IMR-90 (cell line): Measurements from ENCODE around the gene CLRN3. TPM values are rescaled to one million over a fixed set of nuclear protein-coding genes. Genes with fewer than 3 reads are reported as not detected.

ENCODE experiments used
- ATAC-seq: fragments of 200-7000 bp; cut with Tn5 transposase; 2 replicates; pipeline ENCODE4 v1.9.1; 2020; ENCODE audit warnings: low read depth, mild to moderate bottlenecking, moderate library complexity
- BruUV-seq: library from RNA; stranded (reverse); fragments of 400-500 nt; replicated peaks from 2 replicates; lab custom pipeline; 2021; lab: Mats Ljungman, UMichigan
- CTCF ChIA-PET: fragments of 300-600 bp; formaldehyde crosslinking; extraction: SDS; loops from one replicate; lab custom pipeline; 2021; ENCODE audit warnings: antibody characterized with exemption; lab: Yijun Ruan, JAX
- POLR2A ChIA-PET: fragments of 300-600 bp; sonication (Branson Sonifier 250); formaldehyde crosslinking; loops from one replicate; lab custom pipeline; 2022; ENCODE audit warnings: antibody characterized with exemption; ENCODE audit not compliant: unreplicated experiment; lab: Charles Lee
- DNase-seq: peaks from one replicate; pipeline ENCODE4 v3.0.0; 2013
- H2AFZ ChIP-seq: replicated peaks from 2 replicates; pipeline ENCODE3; 2013; ENCODE audit warnings: low read length, mild to moderate bottlenecking; ENCODE audit not compliant: poor library complexity
- H2AK5ac ChIP-seq: 2 replicates; pipeline ENCODE4 v1.6.1; 2013; ENCODE audit warnings: low read depth, low read length, inconsistent platforms
- H2AK9ac ChIP-seq: replicated peaks from 2 replicates; pipeline ENCODE3; 2013; ENCODE audit warnings: mild to moderate bottlenecking, low read depth, low read length, moderate library complexity; ENCODE audit not compliant: poor library complexity
- H2BK120ac ChIP-seq: 2 replicates; pipeline ENCODE4 v1.6.1; 2013; ENCODE audit warnings: low read depth, low read length, inconsistent platforms
- H2BK15ac ChIP-seq: 3 replicates; pipeline ENCODE4 v1.6.1; 2013; ENCODE audit warnings: low read depth, low read length, inconsistent platforms
- H2BK20ac ChIP-seq: 2 replicates; pipeline ENCODE4 v1.6.1; 2013; ENCODE audit warnings: low read depth, mild to moderate bottlenecking, inconsistent platforms, low read length, moderate library complexity
- H2BK5ac ChIP-seq: 2 replicates; pipeline ENCODE4 v1.6.1; 2013; ENCODE audit warnings: mild to moderate bottlenecking, low read depth, low read length, inconsistent platforms; ENCODE audit not compliant: poor library complexity, severe bottlenecking
- H3K14ac ChIP-seq: replicated peaks from 2 replicates; pipeline ENCODE4 v1.6.1; 2013; ENCODE audit warnings: low read depth, low read length, inconsistent platforms
- H3K18ac ChIP-seq: 2 replicates; pipeline ENCODE4 v1.6.1; 2013; ENCODE audit warnings: low read depth, low read length, control low read depth
- H3K23ac ChIP-seq: 2 replicates; pipeline ENCODE4 v1.6.1; 2013; ENCODE audit warnings: low read depth, low read length, inconsistent platforms
- H3K27ac ChIP-seq: 2 replicates; pipeline ENCODE4 v1.5.1; 2013; ENCODE audit warnings: mild to moderate bottlenecking, control low read depth, low read length; ENCODE audit not compliant: insufficient read depth
- H3K27me3 ChIP-seq: 2 replicates; pipeline ENCODE4 v1.6.1; 2013; ENCODE audit warnings: low read length; ENCODE audit not compliant: control insufficient read depth, insufficient read depth
- H3K36me3 ChIP-seq: 2 replicates; pipeline ENCODE4 v1.6.1; 2013; ENCODE audit warnings: low read length, mixed read lengths; ENCODE audit not compliant: control insufficient read depth, insufficient read depth
- H3K4ac ChIP-seq: 2 replicates; pipeline ENCODE4 v1.6.1; 2013; ENCODE audit warnings: low read depth, low read length, inconsistent platforms
- H3K4me1 ChIP-seq: 2 replicates; pipeline ENCODE4 v1.6.1; 2013; ENCODE audit warnings: low read length, mixed read lengths; ENCODE audit not compliant: control insufficient read depth, insufficient read depth
- H3K4me2 ChIP-seq: 2 replicates; pipeline ENCODE4 v1.6.1; 2013; ENCODE audit warnings: low read depth, mild to moderate bottlenecking, control low read depth, low read length, moderate library complexity
- H3K4me3 ChIP-seq: 2 replicates; pipeline ENCODE4 v1.5.1; 2013; ENCODE audit warnings: low read depth, mild to moderate bottlenecking, control low read depth, low read length, moderate library complexity; ENCODE audit not compliant: insufficient read depth
- H3K56ac ChIP-seq: 2 replicates; pipeline ENCODE4 v1.6.1; 2013; ENCODE audit warnings: low read length, inconsistent platforms; ENCODE audit not compliant: insufficient read depth; ENCODE audit errors: extremely low read depth
- H3K79me1 ChIP-seq, 2 experiments: 2 replicates each; pipeline ENCODE4 v1.6.1; 2013; ENCODE audit warnings: low read length in 2 of 2, inconsistent platforms in 1 of 2, low read depth in 1 of 2
- H3K9ac ChIP-seq: 2 replicates; pipeline ENCODE4 v1.6.1; 2013; ENCODE audit warnings: low read depth, low read length, control low read depth
- H3K9me1 ChIP-seq: 2 replicates; pipeline ENCODE4 v1.6.1; 2013; ENCODE audit warnings: low read length, inconsistent platforms; ENCODE audit not compliant: insufficient read depth
- H3K9me3 ChIP-seq: 2 replicates; pipeline ENCODE4 v1.6.1; 2013; ENCODE audit warnings: low read length; ENCODE audit not compliant: control insufficient read depth, insufficient read depth
- H4K20me1 ChIP-seq: 2 replicates; pipeline ENCODE4 v1.6.1; 2013; ENCODE audit warnings: low read length, inconsistent platforms; ENCODE audit not compliant: insufficient read depth
- H4K5ac ChIP-seq: 2 replicates; pipeline ENCODE4 v1.6.1; 2013; ENCODE audit warnings: mild to moderate bottlenecking, low read depth, low read length, control low read depth
- H4K8ac ChIP-seq, 2 experiments: 2 replicates each; pipeline ENCODE4 v1.6.1; 2013; ENCODE audit warnings: low read depth in 2 of 2, low read length in 2 of 2, control low read depth in 1 of 2, inconsistent platforms in 1 of 2
- H4K91ac ChIP-seq: 2 replicates; pipeline ENCODE4 v1.6.1; 2013; ENCODE audit warnings: low read depth, low read length, inconsistent platforms; ENCODE audit not compliant: insufficient read depth
- BHLHE40 ChIP-seq: fragments of 150-350 bp; IDR thresholded peaks from 2 replicates; pipeline ENCODE4 v1.6.1; 2016; ENCODE audit warnings: mild to moderate bottlenecking, low read depth, low read length
- CEBPB ChIP-seq: IDR thresholded peaks from 2 replicates; pipeline ENCODE4 v1.6.1; 2012; ENCODE audit warnings: low read depth, low read length, improper control_type of control experiment
- CHD1 ChIP-seq: IDR thresholded peaks from 2 replicates; pipeline ENCODE4 v1.6.1; 2012; ENCODE audit warnings: low read depth, low read length, improper control_type of control experiment
- FOS ChIP-seq: fragments of 150-350 bp; IDR thresholded peaks from 2 replicates; pipeline ENCODE4 v1.6.1; 2016; ENCODE audit warnings: low read depth, low read length
- MAFK ChIP-seq: IDR thresholded peaks from 2 replicates; pipeline ENCODE4 v1.6.1; 2012; ENCODE audit warnings: low read depth, low read length, improper control_type of control experiment
- MAZ ChIP-seq: IDR thresholded peaks from 2 replicates; pipeline ENCODE4 v1.6.1; 2012; ENCODE audit warnings: low read depth, mild to moderate bottlenecking, low read length, improper control_type of control experiment, moderate library complexity, borderline replicate concordance
- MXI1 ChIP-seq: IDR thresholded peaks from 2 replicates; pipeline ENCODE4 v1.6.1; 2012; ENCODE audit warnings: low read depth, mild to moderate bottlenecking, low read length, moderate library complexity, borderline replicate concordance
- NFE2L2 ChIP-seq: fragments of 150-350 bp; IDR thresholded peaks from 2 replicates; pipeline ENCODE4 v1.6.1; 2016; ENCODE audit warnings: low read depth, mild to moderate bottlenecking, low read length
- POLR2A ChIP-seq: IDR thresholded peaks from 2 replicates; pipeline ENCODE4 v1.6.1; 2012; ENCODE audit warnings: mild to moderate bottlenecking, low read depth, low read length
- RAD21 ChIP-seq: IDR thresholded peaks from 2 replicates; pipeline ENCODE4 v1.6.1; 2012; ENCODE audit warnings: low read length, improper control_type of control experiment
- RCOR1 ChIP-seq: IDR thresholded peaks from 2 replicates; pipeline ENCODE4 v1.6.1; 2012; ENCODE audit warnings: mild to moderate bottlenecking, low read length, improper control_type of control experiment; ENCODE audit not compliant: insufficient replicate concordance
- RFX5 ChIP-seq: IDR thresholded peaks from 2 replicates; pipeline ENCODE4 v1.8.0; 2012; ENCODE audit warnings: low read depth, mild to moderate bottlenecking, low read length, moderate library complexity
- SMC3 ChIP-seq: fragments of 150-350 bp; IDR thresholded peaks from 2 replicates; pipeline ENCODE4 v1.6.1; 2016; ENCODE audit warnings: low read depth, mild to moderate bottlenecking, antibody characterized with exemption, low read length, moderate library complexity
- WGBS, 2 experiments: methylation state at CpG; one replicate each; pipeline versions ENCODE4 v1.1.5 to v1.1.7; 2013; ENCODE audit warnings: missing lambda C conversion rate in 2 of 2; ENCODE audit not compliant: insufficient read length in 1 of 2; ENCODE audit errors: extremely low coverage in 2 of 2; 5-methylcytosine and 5-hydroxymethylcytosine counted together
- dilution Hi-C: fragments of 300-500 bp; cut with HindIII; formaldehyde crosslinking; loops from one replicate; pipeline ENCODE4 v1.14.3; 2018; ENCODE audit warnings: low sequenced_read_pairs; ENCODE audit not compliant: unreplicated experiment
- in situ Hi-C: fragments of 300-500 bp; cut with MboI; formaldehyde crosslinking; loops from 3 replicates; pipeline ENCODE4 v1.14.3; 2019; ENCODE audit warnings: low sequenced_read_pairs, inconsistent platforms, mixed read lengths
- intact Hi-C: fragments of 100-400 bp; cut with micrococcal nuclease; formaldehyde crosslinking; loops from 2 replicates; pipeline ENCODE4 v1.10.0; 2022
- polyA plus RNA-seq, 3 experiments: library from polyadenylated mRNA; depleted of rRNA; stranded (reverse); fragments of >200 nt; gene quantifications; 2 replicates each; pipeline ENCODE4 v1.2.3, GENCODE V29; 2012; ENCODE audit warnings: low replicate concordance in 1 of 3
- total RNA-seq: library from RNA; depleted of rRNA; stranded (reverse); fragments of >200 nt; gene quantifications from 2 replicates; pipeline ENCODE4 v1.2.3, GENCODE V29; 2012
- TF ChIP-seq, protein P1 (sequence below): fragments of 150-350 bp; IDR thresholded peaks from 2 replicates; pipeline ENCODE4 v1.6.1; 2016; ENCODE audit warnings: low read depth, mild to moderate bottlenecking, low read length, moderate library complexity, borderline replicate concordance
- TF ChIP-seq, protein P2 (sequence below): conservative IDR thresholded peaks from 2 replicates; pipeline ENCODE4 v1.5.1; 2012; ENCODE audit warnings: mild to moderate bottlenecking, low read depth, low read length, improper control_type of control experiment
- TF ChIP-seq, protein P3 (sequence below): fragments of 150-350 bp; IDR thresholded peaks from 2 replicates; pipeline ENCODE4 v1.6.1; 2017; ENCODE audit warnings: mild to moderate bottlenecking, antibody characterized with exemption, low read length, low read depth

The CLRN3 gene
- total and polyA plus RNA-seq, 2 of the 4 experiments (the other 2 are of a cell fraction): not detected

DNA sequence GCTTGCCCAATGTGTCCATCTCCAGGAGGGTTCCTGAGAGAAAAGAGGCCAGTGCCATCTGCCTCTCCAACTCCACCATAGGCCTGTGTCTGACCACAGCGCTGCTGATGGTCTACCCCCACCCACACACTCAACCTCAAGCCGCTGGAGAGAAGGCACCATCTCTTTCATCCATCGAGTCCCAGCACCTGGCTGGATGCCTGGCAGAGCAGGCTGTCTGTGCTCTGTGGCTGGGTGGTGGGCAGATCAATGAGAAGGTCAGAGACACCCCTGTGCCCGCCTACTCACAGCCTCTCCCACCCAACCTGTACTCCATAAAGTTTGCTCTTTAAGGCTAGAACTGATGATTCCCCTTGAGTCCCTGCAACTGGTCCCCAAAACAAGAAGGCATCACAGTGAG is 58.0 kb downstream of the CLRN3 start:
- Histone ChIP-seq H3K14ac (no peak overlapping the region), H2BK5ac (no peak overlapping the region), H3K18ac (no peak overlapping the region), H3K23ac (no peak overlapping the region), H3K4me3 (no peak overlapping the region), H3K27me3 (no peaks in the 10 kb centered on the region), H4K20me1 (no peaks in the 10 kb centered on the region), H3K4me2 (no peak overlapping the region), H3K9ac (no peak overlapping the region), H3K56ac (no peak overlapping the region), H4K8ac (no peak overlapping the region), H3K36me3 (no peaks in the 10 kb centered on the region), H2AK9ac (no peak overlapping the region), H2AFZ (no peak overlapping the region), H3K4me1 (no peaks in the 10 kb centered on the region), H4K91ac (no peak overlapping the region), H3K9me3 (peaks cover 11% of the 10 kb centered on the region; the same call in 1 of the 2 replicates), H3K9me1 (no peaks in the 10 kb centered on the region), H4K5ac (no peak overlapping the region), H2BK20ac (no peak overlapping the region), H3K27ac (no peak overlapping the region), H2BK15ac (no peak overlapping the region), H2BK120ac (no peak overlapping the region), H2AK5ac (no peak overlapping the region), H3K4ac (no peak overlapping the region), H3K79me1 (no peaks in the 10 kb centered on the region)
- no TSS peak for BruUV-seq
- in situ Hi-C loops: no loop called here
- CTCF ChIA-PET: no interaction called here
- ATAC-seq (no peak), DNase-seq (no peak)
- intact Hi-C loops: no loop called here
- WGBS, 2 experiments: no CpG with 5 or more reads among the region's 4 CpGs
- dilution Hi-C loops: no loop called here
- POLR2A ChIA-PET: no interaction called here
- TF ChIP-seq CEBPB (no peak), BHLHE40 (no peak), POLR2A (no peak), SMC3 (no peak), MAFK (no peak), MXI1 (no peak), RAD21 (no peak), NFE2L2 (no peak), MAZ (no peak), FOS (no peak), RCOR1 (no peak), RFX5 (no peak), CHD1 (no peak)
- TF ChIP-seq, protein P1, sequence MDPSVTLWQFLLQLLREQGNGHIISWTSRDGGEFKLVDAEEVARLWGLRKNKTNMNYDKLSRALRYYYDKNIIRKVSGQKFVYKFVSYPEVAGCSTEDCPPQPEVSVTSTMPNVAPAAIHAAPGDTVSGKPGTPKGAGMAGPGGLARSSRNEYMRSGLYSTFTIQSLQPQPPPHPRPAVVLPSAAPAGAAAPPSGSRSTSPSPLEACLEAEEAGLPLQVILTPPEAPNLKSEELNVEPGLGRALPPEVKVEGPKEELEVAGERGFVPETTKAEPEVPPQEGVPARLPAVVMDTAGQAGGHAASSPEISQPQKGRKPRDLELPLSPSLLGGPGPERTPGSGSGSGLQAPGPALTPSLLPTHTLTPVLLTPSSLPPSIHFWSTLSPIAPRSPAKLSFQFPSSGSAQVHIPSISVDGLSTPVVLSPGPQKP: no peak
- TF ChIP-seq, protein P2, sequence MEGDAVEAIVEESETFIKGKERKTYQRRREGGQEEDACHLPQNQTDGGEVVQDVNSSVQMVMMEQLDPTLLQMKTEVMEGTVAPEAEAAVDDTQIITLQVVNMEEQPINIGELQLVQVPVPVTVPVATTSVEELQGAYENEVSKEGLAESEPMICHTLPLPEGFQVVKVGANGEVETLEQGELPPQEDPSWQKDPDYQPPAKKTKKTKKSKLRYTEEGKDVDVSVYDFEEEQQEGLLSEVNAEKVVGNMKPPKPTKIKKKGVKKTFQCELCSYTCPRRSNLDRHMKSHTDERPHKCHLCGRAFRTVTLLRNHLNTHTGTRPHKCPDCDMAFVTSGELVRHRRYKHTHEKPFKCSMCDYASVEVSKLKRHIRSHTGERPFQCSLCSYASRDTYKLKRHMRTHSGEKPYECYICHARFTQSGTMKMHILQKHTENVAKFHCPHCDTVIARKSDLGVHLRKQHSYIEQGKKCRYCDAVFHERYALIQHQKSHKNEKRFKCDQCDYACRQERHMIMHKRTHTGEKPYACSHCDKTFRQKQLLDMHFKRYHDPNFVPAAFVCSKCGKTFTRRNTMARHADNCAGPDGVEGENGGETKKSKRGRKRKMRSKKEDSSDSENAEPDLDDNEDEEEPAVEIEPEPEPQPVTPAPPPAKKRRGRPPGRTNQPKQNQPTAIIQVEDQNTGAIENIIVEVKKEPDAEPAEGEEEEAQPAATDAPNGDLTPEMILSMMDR: no peak
- TF ChIP-seq, protein P3, sequence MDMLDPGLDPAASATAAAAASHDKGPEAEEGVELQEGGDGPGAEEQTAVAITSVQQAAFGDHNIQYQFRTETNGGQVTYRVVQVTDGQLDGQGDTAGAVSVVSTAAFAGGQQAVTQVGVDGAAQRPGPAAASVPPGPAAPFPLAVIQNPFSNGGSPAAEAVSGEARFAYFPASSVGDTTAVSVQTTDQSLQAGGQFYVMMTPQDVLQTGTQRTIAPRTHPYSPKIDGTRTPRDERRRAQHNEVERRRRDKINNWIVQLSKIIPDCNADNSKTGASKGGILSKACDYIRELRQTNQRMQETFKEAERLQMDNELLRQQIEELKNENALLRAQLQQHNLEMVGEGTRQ: no peak
